HepG2 (cell line): Measurements from ENCODE around the gene DNAAF1. TPM values are rescaled to one million over a fixed set of nuclear protein-coding genes. Genes with fewer than 3 reads are reported as not detected.

Source experiments
- BRCA1 ChIP-seq: sonication (generic); formaldehyde crosslinking; IDR thresholded peaks from 2 replicates; pipeline ENCODE4 v1.4.0; 2020; ENCODE audit warnings: missing genetic modification reagents
- CEBPB ChIP-seq: IDR thresholded peaks from 2 replicates; pipeline ENCODE4 v1.6.1; 2011; ENCODE audit warnings: low read depth, low read length, improper control_type of control experiment, borderline replicate concordance
- HOXD1 ChIP-seq: sonication (generic); formaldehyde crosslinking; IDR thresholded peaks from 2 replicates; pipeline ENCODE4 v1.5.0; 2020; ENCODE audit warnings: missing genetic modification reagents
- MTF1 ChIP-seq: sonication (generic); formaldehyde crosslinking; IDR thresholded peaks from 2 replicates; pipeline ENCODE4 v1.5.0; 2020; ENCODE audit warnings: missing genetic modification reagents
- ZBTB21 ChIP-seq: sonication (generic); formaldehyde crosslinking; IDR thresholded peaks from 2 replicates; pipeline ENCODE4 v1.4.0; 2020; ENCODE audit warnings: missing genetic modification reagents
- ZFP36L2 ChIP-seq: sonication (generic); formaldehyde crosslinking; IDR thresholded peaks from 2 replicates; pipeline ENCODE4 v1.4.0; 2020; ENCODE audit warnings: missing genetic modification reagents
- ZNF891 ChIP-seq: sonication (generic); formaldehyde crosslinking; IDR thresholded peaks from 2 replicates; pipeline ENCODE4 v1.5.0; 2020; ENCODE audit warnings: mild to moderate bottlenecking, missing genetic modification reagents
- polyA plus RNA-seq, 8 experiments: library from polyadenylated mRNA; depleted of rRNA in 3 of 8; stranded (reverse) in 7 of 8; unstranded in 1 of 8; fragments of >200 nt; fragmentation: Illumina TruSeq in 4 of 8; extraction: Trizol in 4 of 8; gene quantifications; 2 replicates each; pipeline versions ENCODE4 v1.2.1 to v1.2.3, GENCODE V29; 2011 to 2016; ENCODE audit warnings: low read depth in 4 of 8, missing spikeins in 1 of 8, mixed read lengths in 1 of 8; ENCODE audit not compliant: insufficient read depth in 1 of 8
- total RNA-seq, 5 experiments: library from RNA; depleted of rRNA; stranded (reverse); fragments of >200 nt; fragmentation: Illumina TruSeq; extraction: Trizol; gene quantifications; 2 replicates each; pipeline ENCODE4 v1.2.3, GENCODE V29; 2016; ENCODE audit warnings: low read depth in 1 of 5
- TF ChIP-seq, protein P1 (sequence below): sonication (generic); formaldehyde crosslinking; IDR thresholded peaks from 2 replicates; pipeline ENCODE4 v1.4.0; 2020; ENCODE audit warnings: missing genetic modification reagents, borderline replicate concordance
- TF ChIP-seq, protein P2 (sequence below): sonication (generic); formaldehyde crosslinking; IDR thresholded peaks from 2 replicates; pipeline ENCODE4; 2020; ENCODE audit warnings: missing genetic modification reagents, mild to moderate bottlenecking, borderline replicate concordance
- TF ChIP-seq, protein P3 (sequence below): sonication (generic); formaldehyde crosslinking; IDR thresholded peaks from 2 replicates; pipeline ENCODE4 v1.4.0; 2020; ENCODE audit warnings: missing genetic modification reagents
- TF ChIP-seq, protein P4 (sequence below): sonication (generic); formaldehyde crosslinking; IDR thresholded peaks from 2 replicates; pipeline ENCODE4 v1.4.0; 2020; ENCODE audit warnings: missing genetic modification reagents, borderline replicate concordance

DNAAF1 gene
- total and polyA plus RNA-seq, 2 of the 13 experiments (the other 11 are each of a cell fraction or from before 2014, with no cell fraction given) = 0.04 TPM; not detected in 1

DNA sequence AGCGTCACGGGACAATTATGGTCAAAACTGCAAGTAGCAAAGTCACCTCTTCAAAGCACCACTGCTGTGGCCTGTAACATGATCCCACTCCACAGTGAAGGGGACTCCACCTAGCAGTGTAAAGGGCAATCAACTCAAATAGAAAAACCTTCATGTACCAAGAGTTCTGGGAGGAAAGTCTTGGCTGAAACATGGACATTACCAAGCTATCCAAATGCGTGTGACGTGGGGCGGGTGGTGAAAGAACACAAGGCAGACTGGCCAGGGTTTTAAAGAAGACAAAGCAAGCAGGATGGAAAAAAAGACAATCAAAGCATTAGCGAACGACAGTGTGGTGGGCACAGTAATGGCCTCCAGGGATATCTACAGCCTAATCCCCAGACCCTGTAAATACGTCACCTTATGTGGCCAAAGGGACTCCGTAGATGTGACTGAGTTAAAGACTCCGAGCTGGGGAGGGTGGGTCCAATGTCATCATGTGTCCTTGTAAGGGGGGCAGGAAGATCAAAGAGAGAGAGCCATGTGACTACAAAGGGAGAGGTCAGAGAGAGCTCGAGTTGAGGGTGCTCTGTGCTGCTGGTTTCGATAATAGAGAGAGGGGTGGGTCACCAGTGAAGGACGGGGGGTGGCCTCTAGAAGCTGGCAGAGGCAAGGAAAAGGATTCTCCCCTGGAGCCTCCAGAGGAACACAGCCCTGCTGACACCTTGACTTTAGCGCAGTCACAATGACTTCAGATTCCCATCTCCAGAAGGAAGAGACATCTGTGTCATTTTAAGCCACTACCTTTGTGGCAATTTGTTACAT is 6.1 kb upstream of the DNAAF1 start (continued):
- TF ChIP-seq, protein P1, sequence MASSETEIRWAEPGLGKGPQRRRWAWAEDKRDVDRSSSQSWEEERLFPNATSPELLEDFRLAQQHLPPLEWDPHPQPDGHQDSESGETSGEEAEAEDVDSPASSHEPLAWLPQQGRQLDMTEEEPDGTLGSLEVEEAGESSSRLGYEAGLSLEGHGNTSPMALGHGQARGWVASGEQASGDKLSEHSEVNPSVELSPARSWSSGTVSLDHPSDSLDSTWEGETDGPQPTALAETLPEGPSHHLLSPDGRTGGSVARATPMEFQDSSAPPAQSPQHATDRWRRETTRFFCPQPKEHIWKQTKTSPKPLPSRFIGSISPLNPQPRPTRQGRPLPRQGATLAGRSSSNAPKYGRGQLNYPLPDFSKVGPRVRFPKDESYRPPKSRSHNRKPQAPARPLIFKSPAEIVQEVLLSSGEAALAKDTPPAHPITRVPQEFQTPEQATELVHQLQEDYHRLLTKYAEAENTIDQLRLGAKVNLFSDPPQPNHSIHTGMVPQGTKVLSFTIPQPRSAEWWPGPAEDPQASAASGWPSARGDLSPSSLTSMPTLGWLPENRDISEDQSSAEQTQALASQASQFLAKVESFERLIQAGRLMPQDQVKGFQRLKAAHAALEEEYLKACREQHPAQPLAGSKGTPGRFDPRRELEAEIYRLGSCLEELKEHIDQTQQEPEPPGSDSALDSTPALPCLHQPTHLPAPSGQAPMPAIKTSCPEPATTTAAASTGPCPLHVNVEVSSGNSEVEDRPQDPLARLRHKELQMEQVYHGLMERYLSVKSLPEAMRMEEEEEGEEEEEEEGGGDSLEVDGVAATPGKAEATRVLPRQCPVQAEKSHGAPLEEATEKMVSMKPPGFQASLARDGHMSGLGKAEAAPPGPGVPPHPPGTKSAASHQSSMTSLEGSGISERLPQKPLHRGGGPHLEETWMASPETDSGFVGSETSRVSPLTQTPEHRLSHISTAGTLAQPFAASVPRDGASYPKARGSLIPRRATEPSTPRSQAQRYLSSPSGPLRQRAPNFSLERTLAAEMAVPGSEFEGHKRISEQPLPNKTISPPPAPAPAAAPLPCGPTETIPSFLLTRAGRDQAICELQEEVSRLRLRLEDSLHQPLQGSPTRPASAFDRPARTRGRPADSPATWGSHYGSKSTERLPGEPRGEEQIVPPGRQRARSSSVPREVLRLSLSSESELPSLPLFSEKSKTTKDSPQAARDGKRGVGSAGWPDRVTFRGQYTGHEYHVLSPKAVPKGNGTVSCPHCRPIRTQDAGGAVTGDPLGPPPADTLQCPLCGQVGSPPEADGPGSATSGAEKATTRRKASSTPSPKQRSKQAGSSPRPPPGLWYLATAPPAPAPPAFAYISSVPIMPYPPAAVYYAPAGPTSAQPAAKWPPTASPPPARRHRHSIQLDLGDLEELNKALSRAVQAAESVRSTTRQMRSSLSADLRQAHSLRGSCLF (CRISPR knock-in tag) = no peak
- TF ChIP-seq ZBTB21 (CRISPR knock-in tag) (peak; percentile 91), MTF1 (CRISPR knock-in tag) (no peak), ZFP36L2 (CRISPR knock-in tag) (no peak), BRCA1 (CRISPR knock-in tag) (no peak), HOXD1 (CRISPR knock-in tag) (no peak), ZNF891 (CRISPR knock-in tag) (no peak), CEBPB (no peak)
- TF ChIP-seq, protein P2, sequence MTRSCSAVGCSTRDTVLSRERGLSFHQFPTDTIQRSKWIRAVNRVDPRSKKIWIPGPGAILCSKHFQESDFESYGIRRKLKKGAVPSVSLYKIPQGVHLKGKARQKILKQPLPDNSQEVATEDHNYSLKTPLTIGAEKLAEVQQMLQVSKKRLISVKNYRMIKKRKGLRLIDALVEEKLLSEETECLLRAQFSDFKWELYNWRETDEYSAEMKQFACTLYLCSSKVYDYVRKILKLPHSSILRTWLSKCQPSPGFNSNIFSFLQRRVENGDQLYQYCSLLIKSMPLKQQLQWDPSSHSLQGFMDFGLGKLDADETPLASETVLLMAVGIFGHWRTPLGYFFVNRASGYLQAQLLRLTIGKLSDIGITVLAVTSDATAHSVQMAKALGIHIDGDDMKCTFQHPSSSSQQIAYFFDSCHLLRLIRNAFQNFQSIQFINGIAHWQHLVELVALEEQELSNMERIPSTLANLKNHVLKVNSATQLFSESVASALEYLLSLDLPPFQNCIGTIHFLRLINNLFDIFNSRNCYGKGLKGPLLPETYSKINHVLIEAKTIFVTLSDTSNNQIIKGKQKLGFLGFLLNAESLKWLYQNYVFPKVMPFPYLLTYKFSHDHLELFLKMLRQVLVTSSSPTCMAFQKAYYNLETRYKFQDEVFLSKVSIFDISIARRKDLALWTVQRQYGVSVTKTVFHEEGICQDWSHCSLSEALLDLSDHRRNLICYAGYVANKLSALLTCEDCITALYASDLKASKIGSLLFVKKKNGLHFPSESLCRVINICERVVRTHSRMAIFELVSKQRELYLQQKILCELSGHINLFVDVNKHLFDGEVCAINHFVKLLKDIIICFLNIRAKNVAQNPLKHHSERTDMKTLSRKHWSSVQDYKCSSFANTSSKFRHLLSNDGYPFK (CRISPR knock-in tag) = peak; percentile 44; the same call in 1 of the 2 replicates
- TF ChIP-seq, protein P3, sequence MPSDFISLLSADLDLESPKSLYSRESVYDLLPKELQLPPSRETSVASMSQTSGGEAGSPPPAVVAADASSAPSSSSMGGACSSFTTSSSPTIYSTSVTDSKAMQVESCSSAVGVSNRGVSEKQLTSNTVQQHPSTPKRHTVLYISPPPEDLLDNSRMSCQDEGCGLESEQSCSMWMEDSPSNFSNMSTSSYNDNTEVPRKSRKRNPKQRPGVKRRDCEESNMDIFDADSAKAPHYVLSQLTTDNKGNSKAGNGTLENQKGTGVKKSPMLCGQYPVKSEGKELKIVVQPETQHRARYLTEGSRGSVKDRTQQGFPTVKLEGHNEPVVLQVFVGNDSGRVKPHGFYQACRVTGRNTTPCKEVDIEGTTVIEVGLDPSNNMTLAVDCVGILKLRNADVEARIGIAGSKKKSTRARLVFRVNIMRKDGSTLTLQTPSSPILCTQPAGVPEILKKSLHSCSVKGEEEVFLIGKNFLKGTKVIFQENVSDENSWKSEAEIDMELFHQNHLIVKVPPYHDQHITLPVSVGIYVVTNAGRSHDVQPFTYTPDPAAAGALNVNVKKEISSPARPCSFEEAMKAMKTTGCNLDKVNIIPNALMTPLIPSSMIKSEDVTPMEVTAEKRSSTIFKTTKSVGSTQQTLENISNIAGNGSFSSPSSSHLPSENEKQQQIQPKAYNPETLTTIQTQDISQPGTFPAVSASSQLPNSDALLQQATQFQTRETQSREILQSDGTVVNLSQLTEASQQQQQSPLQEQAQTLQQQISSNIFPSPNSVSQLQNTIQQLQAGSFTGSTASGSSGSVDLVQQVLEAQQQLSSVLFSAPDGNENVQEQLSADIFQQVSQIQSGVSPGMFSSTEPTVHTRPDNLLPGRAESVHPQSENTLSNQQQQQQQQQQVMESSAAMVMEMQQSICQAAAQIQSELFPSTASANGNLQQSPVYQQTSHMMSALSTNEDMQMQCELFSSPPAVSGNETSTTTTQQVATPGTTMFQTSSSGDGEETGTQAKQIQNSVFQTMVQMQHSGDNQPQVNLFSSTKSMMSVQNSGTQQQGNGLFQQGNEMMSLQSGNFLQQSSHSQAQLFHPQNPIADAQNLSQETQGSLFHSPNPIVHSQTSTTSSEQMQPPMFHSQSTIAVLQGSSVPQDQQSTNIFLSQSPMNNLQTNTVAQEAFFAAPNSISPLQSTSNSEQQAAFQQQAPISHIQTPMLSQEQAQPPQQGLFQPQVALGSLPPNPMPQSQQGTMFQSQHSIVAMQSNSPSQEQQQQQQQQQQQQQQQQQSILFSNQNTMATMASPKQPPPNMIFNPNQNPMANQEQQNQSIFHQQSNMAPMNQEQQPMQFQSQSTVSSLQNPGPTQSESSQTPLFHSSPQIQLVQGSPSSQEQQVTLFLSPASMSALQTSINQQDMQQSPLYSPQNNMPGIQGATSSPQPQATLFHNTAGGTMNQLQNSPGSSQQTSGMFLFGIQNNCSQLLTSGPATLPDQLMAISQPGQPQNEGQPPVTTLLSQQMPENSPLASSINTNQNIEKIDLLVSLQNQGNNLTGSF = no peak
- TF ChIP-seq, protein P4, sequence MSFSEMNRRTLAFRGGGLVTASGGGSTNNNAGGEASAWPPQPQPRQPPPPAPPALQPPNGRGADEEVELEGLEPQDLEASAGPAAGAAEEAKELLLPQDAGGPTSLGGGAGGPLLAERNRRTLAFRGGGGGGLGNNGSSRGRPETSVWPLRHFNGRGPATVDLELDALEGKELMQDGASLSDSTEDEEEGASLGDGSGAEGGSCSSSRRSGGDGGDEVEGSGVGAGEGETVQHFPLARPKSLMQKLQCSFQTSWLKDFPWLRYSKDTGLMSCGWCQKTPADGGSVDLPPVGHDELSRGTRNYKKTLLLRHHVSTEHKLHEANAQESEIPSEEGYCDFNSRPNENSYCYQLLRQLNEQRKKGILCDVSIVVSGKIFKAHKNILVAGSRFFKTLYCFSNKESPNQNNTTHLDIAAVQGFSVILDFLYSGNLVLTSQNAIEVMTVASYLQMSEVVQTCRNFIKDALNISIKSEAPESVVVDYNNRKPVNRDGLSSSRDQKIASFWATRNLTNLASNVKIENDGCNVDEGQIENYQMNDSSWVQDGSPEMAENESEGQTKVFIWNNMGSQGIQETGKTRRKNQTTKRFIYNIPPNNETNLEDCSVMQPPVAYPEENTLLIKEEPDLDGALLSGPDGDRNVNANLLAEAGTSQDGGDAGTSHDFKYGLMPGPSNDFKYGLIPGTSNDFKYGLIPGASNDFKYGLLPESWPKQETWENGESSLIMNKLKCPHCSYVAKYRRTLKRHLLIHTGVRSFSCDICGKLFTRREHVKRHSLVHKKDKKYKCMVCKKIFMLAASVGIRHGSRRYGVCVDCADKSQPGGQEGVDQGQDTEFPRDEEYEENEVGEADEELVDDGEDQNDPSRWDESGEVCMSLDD (CRISPR knock-in tag) = no peak
